GM18873 (cell line): ENCODE results near the gene ANKRD33B.
"Not testable (repeated sequence)": the region's sequence is repeated elsewhere in the genome, so short reads cannot be mapped to it uniquely, and the experiment has no call there.

ENCODE experiments used
- ATAC-seq: cut with Tn5 transposase; IDR thresholded peaks from one replicate; pipeline ENCODE4 v1.9.1; 2021; ENCODE audit warnings: mild to moderate bottlenecking, moderate library complexity, moderate number of reproducible peaks; ENCODE audit not compliant: unreplicated experiment, low FRiP score

Gene ANKRD33B

DNA sequence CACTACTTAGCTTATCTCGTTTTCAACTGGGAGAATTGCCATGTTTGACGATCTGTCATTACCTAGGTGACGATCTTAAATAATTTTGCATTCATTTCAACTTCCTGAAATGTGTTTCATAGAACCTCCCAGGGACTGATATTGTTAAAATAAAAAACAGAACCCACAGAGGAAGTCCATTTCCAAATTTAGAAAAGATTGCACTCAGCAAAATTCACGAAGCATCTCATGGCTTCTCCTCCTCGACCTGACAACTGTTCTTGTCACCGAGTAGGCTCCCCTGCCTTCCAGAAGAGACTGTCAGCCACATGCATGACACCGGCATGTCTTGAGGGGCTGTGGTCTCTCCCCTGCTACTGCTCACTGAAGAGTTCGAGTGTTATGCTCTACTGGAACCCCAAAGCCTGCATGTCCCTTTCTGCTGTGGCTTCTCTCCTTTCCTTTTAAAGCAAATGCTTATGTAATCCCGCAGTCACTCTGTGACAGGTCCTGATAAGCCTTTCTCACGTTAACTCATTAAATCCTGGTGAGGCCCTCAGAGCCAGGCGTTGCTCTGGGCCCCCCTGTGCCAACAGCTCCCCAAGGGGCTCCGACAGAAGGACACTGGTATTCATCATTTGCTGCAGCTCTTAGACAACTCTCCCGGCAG, 26.8 kb upstream of the ANKRD33B start:
- ATAC-seq = no peak

GRCh38 chr5:10537624-10538023, 26.2 kb upstream of the ANKRD33B start:
- no peak for ATAC-seq

DNA sequence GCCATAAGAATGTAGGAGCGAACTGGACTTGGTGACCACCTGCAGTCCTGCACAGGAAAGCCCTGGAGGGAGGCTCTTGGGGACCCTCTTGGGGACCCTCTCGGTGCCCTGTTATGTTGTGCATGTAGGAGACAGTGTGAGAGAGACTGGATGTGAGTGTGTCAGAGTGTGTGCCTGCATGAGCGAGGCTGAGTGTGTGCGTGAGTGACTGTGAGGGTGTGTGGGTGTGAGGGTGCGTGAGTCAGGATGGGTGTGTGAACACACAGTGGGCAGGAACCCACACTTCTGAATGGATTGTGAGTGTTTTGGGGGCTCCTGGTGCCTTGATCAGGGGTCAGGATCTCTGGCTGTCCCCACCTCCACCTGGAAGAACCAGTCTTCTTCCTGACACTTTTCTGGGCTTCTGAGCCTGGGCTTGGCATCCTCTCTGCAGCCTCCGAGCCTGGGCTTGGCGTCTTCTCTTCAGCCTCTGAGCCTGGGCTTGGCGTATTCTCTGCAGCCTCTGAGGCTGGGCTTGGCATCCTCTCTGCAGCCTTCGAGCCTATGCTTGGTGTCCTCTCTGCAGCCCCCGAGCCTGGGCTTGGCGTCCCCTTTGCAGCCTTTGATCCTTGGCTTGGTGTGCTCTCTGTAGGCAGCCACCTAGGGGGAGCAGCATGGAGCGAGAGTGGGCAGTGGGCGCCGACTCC, 25.6 kb upstream of the ANKRD33B start:
- ATAC-seq = no peak

DNA sequence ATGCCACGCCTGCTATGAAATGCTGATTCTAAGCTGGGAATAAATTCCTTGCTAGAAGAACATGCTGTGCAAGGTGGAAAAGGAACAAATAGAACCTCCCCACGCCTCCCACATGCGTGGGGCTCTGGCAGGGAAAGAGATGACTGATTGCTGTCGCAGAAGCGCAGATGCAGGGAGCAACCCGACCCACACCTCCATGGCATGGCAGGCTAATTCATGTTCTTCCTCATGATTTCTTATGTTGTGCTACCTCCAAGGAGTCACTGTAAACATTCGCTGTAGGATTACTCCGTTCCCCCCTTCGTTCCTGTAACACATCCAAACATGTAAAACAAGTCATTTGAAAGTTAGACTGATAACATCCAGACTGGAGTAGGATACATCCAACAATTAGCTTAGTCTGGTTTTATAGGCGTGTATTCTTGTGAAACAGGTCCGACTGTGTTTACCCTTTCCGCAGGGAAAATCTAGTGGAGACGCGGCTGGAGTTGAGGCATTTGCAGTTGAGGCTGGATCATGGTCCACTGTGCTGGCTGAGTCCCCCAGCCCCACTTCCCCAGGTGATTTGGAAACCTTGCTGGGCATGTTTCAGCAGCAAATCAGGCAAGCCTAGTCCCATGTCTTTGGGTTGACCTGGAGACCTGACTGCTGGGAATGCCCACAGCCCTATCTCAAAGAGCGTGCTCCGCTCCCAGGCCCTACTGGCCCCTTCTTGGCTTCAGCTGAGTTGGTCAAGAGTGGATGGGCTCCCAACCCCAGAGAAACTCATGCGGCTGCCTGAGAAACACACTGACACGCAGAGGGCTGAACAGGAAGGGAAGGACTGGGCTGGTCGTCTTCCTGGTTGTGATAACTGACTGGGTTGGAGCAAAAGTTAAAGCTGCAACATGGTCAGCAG, 24.8 kb upstream of the ANKRD33B start:
- no peak for ATAC-seq

- no peak for ATAC-seq
Measured at GRCh38 chr5:10539687-10539998, 24.2 kb upstream of the ANKRD33B start.

- ATAC-seq = no peak
Measured at GRCh38 chr5:10540036-10540544, 23.8 kb upstream of the ANKRD33B start.

DNA sequence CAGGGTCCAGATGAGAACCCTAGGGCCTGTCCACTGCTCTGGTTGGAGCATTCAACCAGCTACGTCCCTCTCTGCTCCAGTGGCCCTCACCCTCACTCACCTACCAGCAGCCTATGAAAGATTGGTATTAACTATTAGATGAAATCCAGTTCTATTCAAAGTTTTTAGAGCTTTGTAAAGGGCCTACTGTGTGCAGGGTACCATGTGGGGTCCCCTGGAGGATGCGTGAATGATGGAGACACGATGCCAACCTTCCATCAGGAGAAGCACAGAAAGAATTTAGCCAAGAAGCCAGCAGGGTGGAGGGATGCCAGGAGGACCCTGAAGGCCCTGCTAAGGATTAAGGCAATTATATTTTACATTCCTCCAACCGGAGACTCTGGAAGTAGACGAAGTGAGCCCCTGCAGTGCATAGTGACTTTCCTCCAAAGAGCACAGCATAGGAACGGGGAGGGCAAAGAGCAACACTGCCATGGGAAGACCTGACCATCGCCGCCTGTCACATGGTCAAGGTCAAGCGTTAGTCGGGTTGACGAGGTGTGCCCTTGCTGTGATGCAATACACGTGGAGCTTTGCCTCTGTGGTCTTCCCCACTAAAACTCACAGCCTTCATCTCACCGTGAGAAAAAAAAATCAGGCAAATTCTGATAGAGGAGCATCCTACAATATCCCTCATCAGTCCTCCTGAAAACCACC, 22.8 kb upstream of the ANKRD33B start:
- no peak for ATAC-seq

DNA sequence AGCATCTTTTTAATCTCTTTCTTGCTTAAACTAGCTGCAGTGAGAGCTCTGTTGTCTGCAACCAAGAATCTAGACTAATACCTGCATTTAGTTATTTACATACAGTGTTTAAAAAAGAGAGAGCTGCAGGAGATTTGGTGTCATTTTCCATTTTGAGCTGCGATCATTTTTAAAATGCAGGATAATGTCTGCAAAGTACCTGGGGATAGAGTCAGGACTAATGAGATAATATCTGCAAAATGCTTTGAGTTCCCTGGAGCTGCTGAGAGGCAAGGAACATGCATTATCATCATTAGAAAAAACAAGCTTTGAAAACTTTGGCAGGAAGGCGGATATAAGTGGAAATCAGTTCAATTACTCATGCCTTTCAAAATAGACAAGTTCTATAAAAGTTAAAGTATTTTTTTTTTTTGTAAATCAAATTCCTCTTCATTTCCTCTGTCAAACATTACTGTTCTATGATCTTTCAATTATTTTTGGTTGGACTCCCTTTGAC, 21.8 kb upstream of the ANKRD33B start:
- no peak for ATAC-seq

GRCh38 chr5:10543585-10544040, 20.3 kb upstream of the ANKRD33B start:
- ATAC-seq = no peak

DNA sequence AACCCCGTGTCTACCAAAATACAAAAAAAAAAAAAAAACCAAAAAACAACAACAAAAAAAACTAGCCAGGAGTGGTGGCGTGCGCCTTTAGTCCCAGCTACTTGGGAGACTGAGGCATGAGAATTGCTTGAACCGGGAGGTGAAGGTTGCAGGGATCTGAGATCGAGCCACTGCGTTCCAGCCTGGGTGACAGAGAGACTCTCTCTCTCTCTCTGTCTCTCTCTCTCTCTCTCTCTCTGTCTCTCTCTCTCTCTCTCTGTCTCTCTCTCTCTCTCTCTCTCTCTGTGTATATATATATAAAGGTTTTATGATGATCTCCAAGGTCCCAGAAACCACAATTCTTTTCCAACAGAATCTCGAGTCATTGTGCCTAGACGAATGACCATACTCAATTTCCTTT, 18.8 kb upstream of the ANKRD33B start:
- ATAC-seq = no peak

DNA sequence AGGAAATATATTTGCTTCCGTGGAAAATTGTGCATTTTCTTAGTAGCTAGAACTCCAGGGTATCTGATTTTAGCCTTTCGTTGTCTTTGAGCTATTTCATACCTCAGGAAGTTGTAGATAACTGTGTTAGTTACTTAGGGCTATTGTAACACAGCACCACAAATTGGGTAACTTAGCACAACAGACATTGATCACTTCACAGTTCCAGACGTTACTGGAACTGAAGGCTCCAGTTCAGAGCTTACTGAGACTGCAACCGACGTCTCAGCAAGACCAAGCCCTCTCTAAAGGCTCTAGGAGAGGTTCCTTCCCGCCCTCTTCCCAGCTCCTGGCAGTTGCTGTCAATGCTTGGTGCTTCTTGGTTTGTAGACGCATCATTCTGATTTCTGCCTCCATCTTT, 17.7 kb upstream of the ANKRD33B start:
- no peak for ATAC-seq

DNA sequence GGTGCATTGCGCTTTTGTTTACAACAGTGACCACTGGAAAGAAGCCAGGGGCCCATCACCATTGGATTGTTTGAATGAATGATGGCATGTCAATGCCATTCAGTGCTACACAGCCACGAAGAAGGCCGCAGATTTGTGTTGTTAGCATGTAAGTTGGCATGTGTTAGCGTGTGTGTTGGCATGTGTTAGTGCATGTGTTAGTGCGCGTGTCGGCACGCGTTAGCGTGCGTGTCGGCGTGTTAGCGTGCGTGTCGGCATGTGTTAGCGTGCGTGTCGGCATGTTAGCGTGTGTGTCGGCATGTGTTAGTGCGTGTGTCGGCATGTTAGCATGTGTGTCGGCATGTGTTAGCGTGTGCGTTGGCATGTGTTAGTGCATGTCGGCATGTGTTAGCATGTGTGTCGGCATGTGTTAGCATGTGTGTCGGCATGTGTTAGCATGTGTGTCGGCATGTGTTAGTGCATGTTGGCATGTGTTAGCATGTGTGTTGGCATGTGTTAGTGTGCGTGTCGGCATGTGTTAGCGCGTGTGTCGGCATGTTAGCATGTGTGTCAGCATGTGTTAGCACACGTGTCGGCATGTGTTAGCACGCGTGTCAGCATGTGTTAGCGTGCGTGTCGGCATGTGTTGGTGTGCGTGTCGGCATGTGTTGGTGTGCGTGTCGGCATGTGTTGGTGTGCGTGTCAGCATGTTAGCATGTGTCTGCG, 15.3 kb upstream of the ANKRD33B start:
- no peak for ATAC-seq

DNA sequence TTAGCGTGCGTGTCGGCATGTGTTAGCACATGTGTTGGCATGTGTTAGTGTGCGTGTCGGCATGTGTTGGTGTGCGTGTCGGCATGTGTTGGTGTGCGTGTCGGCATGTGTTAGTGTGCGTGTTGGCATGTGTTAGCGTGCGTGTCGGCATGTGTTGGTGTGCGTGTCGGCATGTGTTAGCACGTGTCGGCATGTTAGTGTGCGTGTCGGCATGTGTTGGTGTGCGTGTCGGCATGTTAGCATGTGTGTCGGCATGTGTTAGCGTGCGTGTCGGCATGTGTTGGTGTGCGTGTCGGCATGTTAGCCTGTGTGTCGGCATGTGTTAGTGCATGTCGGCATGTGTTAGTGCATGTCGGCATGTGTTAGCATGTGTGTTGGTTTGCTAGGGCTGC, 14.8 kb upstream of the ANKRD33B start:
- ATAC-seq = not testable (repeated sequence)

DNA sequence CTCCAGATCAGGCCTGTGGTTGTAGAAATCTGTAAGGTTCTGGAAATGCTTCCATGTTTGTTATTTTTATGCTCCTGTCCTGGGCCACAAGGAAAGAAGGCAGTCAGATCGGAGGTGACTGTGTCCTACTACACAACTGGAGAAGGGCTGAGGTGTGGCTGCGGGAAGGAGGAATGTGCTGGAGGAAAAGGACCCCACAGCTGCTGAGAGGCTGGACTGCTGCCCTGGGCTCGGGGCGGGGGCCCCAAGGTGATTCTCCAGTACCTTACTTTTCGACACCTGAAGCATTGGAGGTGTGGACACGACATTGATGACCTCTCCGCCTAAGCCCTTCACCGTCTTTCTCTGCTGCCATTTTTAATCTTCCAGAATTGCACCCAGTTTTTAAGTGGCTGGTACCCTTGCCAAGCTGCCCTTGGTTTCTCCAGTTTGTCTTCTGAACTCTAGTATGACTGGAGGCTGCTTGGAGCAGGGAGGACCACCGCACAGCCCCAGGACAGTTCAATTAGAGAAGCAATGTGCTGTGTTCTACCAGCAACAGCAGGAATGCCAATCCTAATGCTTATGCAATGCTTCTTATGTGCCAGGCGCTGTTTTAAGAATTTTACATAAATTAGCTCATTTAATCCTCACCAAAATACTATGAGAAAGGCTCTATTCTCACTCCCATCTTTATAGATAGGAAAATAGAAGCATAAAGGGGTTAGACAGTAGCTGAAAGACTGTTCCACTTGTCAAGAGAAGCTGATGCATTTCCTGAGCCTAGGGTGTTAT, 13.5 kb upstream of the ANKRD33B start:
- ATAC-seq = no peak

DNA sequence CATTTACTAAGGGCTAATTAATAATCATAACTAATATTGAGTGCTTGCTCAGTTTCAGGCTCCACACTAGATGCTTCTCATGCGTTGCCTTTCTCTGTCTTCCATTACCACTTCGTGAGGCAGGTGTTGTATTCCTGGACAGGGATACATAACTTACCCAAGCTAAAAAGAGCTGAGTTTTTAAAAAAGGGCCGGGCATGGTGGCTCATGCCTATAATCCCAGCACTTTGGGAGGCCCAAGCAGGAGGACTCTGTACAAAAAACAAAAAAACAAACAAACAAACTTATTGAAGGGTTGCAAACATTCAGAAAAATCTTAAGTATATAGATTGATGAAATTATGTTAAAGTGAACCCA, 12.1 kb upstream of the ANKRD33B start:
- ATAC-seq = no peak

- peak; percentile 73 for ATAC-seq
Measured at GRCh38 chr5:10552183-10553143, 11.4 kb upstream of the ANKRD33B start.

GRCh38 chr5:10553476-10553875, 10.4 kb upstream of the ANKRD33B start:
- no peak for ATAC-seq

DNA sequence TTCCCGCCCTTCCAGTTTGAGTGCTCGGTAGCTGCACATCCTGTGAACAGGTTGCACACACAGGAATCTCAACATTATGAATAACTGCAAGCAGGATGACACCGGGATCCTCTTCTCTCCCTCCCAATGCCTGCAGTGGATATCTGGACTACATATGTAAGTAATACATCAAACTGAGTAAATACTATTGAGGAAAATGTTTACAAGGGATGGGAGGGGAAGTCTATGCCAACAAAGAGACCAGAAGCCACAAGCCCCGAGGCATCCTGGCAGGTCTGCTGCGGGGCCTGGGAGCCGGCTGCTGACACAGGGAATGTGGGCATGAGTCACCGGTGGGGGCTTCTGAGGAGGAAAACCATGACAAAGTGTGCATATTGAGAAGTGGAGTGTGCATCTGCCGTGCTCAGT, 8.6 kb upstream of the ANKRD33B start:
- no peak for ATAC-seq
